NCI-H2029 treated with DMSO at 0.1 percent for 48 hours (cell line): Measurements from ENCODE around the gene SIAE.

Source experiments
- DNase-seq: peaks from one replicate; lab custom pipeline; 2025; lab: John Stamatoyannopoulos, UW

SIAE gene

DNA sequence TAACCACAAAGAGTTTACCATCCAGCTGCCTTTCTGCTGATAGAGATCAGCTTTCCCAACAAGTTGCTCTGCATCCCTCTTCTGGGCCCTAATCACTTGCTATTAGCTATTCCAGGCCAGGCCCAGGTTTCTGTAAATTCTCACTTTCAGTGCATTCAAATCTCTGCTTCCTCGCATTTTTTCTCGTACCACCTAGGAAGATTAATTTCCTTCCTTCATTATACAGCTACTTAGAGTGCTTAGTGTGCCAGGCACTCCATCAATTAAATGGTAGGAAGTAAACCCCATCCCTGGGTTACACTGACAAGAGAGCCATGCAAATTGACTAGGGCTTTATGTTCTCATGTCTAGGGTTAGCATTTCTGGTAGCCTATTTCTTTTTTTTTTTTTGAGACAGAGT lies 9.7 kb downstream of the SIAE start:
- DNase-seq = no peak

DNA sequence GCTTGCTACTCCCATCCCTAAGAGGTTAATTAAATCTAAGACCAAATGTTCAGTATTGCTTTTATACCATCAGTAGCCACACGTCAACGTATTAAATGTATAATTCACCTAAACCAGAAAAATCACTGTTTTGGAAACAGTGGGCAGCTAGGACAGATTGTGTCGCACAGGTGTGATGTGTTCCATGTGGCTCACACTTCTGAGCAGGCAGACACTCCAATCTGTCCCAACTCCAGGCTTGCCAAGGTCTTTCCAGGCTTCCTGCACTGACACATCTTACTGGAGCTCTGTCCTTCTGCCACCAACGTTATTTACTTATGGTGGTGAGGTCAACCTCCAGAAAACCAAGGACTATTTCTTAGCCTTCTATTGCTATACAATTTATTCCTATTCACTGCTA lies 11.4 kb downstream of the SIAE start:
- no peak for DNase-seq

DNA sequence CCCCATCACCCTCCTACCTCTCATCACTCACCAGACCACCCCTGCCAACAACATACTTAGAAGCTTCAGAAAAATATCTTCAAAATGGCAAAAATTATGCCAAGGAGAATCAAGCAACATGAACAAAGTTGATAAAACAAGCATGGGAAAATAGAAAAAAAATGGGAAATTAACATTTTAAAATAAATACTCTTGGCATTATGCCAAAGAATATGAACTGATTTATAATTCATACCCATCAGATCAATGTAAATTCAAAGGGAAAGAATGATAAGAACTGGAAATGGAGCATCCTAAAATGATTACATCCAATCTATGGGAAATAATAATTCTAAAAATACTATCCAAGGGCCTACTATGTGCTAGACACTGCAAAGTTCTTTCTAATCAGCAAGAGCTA lies 12.0 kb downstream of the SIAE start:
- no peak for DNase-seq

DNA sequence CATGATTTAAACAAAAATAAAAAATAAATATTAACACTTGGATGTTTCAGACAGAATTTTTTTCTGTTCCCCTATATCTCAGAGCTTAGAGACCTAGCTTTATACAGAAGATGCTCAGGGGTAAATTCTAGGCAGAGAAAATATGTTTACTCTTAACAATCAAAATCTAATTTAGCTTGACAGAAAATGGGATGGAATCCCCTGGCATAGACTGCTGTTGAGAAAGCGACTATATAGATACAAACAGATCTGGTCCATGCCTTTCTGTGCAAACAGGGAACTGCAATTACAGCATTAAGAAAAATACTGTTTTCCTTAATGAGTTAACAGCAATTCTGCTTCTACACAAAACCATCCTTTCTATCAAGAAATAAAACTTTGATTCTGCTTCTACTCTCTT lies 14.6 kb downstream of the SIAE start:
- DNase-seq = no peak

DNA sequence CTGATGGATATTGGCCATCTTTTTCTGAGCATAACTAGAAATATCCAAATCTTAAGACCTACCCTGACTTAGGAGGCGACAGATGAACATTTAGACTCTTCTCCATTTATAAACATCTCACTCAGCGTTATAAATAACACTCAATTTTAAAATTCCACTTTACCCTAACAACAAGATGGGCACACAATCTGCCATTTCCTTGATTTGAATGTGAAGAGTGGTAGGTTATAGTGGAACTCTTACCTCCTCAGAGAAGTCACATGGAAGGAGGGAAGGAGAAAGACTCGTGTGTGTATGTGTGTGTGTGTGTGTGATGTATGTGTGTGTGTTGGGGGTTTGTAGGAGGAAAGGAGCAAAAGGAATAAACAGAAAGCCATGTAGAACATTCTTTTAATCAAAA lies 15.0 kb downstream of the SIAE start:
- no peak for DNase-seq

DNA sequence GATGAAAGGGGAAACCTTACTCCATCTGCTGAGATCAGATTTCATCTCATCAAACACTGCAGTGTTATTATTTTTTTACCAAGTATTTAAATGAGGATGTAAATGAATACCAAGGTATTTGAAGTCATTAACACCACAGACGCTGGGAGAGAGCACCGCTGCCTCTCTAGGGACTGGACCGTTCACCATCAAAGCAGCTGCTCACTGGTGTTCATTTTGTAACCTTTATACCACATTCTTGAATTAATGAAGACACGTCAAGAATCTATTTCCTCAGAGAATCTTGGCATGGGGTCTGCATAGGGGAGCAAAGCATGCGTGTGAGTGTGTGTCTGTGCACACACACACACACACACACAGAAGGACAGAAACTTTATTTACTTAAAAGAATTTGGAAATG lies 15.6 kb downstream of the SIAE start:
- DNase-seq = no peak

DNA sequence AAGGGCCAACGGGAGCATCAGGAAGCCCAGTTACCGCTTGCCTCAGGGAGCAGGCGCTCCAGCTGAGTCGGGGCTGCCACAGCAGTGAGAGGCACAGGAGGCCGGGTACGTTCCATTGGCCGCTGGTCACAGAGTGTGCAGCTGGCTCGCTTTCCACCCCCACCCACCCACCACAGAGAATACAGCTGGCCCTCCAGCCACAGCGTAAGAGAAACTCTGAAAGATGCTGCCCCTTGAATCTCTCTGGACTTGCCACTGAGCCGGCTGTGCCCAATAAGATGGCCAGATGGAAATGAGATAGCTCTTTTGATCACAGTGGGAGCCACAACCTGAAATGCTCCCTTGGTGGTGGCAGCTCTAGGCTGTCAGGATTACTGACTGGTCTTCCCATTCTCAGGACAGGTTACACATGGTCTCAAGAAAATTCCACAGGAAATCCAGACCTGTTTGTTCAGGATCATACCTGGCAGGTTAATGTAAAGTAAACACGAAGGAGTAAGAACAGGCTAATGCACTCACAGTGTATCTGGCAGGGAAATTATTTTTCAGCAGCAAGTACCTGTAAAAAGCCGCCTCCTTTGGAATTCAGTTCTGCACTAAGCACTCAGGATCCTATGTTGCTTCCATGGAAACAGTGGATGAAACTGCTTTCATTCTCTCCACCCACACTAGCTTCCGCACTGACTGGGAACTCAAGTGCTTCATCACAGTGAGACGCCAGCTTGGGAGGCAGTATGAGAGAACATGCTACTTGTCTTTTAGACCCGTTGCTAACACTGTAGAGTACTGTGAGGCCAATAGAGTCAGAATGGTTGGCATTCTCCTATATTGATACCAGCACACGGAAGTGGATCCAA lies 16.5 kb downstream of the SIAE start:
- no peak for DNase-seq

DNA sequence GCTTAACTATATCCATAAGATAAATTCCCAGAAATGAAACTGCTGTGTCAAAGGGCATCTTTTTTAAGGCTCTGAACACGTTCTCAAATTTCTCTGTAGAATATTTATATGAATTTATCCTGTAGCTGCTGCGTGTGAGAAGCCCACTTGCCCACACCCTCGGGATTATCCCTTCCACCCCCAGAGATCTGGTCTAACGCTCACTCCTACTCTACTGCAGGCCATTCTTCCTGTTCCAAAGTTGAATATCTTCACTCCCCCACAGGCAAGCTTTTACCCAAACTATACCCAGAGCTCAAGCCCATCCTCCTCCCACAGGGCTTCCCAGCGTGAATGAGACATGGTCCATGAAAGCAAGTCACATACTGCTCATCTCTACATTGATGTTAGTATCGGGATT lies 24.9 kb downstream of the SIAE start:
- no peak for DNase-seq

DNA sequence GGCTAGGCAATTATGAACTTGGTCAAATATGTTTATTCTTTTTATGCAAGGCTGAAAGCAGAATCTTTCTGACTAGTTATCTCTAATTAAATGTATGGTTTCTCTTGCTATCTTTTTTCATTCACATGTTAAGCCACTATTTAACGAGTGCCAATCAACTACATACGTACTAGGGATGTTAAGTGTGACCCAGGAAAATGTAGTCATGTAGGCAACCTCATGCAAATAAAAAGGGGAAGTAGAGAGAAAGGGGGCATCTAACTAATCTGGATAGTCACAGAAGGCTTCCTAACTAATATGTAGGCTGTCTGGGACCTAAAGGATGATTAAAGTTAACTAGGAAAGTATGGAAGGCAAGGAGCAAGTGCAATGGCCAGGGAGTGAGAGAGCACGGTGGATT lies 27.4 kb downstream of the SIAE start:
- DNase-seq = no peak

DNA sequence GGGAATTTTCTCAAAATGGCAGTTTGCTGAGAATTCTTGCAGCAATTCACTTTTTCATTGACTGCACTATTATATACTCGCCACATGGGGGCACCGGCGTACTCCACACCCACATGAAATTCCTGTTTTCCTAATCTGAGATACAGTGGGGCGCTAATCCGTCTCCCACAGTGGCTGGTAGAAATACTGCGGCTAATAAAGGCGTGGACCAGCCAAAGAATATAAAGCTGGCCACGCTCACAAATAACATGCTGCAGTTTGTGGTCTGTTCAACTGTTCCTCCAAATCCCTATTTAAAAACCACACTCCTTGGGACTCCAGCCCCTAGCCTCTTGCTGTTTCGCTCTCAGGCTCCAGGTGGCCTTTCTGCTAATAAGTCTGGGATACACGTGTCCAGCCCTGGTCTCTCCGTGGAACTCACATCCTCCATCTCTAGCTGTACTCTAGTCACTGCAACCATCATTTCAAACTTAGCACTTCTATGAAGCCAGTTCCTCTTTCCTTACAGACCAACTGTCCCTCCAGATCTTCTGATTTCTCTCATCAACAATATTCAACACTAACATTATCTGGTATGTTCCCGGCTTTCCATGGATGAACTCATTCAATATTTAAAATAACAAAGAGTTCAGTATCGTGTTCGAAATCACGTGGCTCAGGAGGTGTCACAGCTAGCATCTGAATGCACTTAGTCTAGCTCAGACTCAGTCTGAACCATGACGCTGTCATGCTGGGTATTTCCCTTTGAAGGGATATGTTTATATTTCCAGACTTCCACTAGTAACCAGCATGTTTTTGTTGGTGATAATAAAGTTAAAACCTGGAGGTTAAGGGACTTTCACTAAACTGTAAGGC lies 28.9 kb downstream of the SIAE start:
- peak; percentile 20 for DNase-seq

DNA sequence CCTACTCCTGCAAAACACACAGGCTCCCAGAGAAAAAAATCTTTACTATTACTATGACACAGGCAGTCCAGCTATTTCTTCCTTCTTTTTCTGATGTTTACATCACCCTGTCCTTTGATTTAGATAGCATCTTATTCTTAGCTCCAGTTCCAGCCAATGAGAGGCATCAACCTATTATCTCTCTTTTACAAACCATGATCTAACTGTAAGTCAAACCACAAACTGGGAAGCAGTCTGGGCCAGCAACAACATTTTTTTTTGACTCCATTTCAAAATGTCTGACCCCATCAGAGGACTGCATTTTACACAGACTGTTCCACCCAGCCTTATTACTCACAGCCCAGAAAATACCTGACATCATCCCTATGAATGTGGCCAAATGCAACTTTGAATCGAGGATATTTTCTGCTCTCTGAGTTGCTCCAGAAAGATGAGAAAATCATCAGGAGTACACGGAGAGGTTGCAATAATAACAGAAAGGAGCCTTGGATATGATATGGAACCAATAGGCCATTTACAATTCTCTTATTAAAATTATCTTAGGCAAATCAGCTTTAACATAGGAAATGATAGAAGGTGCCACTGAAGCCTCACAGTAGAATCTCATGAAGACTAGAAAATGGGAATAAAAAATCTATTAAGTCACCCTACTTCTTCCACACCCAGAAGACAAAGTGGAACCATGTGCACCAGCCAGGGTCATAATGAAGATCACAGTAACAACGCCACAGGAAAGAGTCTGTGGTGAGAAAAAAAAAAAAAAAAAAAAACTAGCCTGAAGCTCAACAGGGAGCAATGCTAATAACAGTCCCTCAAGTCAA lies 29.7 kb downstream of the SIAE start:
- no peak for DNase-seq

DNA sequence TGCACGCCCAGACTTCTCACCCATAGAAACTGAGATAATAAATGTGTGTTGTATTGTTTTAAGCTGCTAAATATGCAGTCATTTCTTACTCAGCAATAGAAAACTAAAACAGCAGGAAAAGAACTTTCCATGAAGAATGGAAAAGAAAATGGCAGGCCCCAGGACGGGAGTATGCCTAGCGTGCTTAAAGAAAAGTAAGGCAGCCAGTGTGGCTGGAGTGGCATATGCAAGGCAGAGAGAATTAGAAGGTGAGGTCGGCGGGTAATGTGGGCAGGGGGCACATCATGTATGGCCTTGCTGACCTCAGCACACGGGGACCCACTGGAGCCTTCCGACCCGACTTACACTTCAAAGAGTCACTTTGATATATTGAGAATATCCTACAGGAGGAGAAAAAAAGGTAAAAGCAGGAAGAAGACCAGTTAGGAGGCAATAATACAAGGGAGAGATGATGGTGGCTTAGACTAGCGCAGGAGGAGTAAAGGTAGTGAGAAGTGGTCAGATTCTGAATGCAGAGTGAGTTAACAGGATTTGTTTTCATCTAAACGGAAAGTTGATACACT lies 30.4 kb downstream of the SIAE start:
- no peak for DNase-seq

DNA sequence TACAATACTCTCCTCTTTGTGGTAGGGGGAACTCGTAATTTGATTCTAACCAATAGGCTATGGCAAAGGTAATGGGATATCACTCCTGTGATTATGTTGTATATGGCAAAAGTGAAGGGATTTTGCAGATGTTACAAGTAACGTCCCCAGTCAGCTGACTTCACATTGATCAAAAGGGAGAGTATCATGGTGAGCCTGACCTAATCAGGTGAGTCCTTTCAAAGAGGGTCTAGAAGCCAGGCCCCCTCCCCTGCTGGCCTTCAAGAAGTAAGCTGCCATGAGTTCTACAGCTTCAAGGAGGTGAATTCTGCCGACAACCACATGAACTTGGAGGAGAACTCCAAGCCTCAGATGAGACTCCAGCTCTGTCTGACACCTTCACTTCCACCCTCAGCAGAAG lies 30.9 kb downstream of the SIAE start:
- DNase-seq = no peak

DNA sequence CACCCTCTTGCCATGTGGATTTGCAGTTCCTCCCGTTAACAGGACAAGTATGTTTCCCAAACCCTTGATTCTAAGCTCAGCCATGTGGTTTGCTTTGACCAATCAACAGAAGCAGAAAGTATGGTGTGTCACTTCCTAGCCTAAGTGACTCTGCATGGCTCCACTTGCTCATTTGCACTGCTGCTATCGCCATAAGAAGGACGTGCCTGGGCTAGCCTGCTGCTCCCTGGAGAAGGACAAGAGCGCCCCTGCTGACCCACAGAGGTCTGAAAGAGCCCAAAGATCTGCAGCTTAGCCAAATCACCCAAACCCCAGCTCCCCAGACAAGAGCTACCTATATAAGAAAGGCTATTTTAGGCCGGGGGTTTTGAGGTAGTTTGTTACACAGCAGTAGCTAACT lies 32.9 kb downstream of the SIAE start:
- DNase-seq = no peak

DNA sequence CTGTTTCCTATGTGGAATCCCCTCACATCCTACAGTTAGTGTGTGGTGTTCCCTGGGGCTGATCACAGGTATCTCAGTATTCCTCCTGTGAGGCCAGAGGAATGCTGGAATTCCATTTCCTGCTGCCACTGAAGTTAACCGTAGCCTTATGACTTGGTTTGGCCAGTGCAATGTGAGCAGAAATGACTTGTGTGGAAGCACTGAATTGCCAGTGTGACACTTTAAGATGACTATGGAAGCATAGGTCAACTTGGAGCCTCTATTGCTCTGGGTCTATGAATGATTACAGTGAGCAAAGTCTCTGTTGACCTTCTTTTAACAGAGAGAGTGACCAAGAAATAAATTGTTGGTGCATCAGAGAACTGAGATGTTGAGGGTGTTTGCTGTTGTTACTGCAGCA lies 34.4 kb downstream of the SIAE start:
- no peak for DNase-seq

DNA sequence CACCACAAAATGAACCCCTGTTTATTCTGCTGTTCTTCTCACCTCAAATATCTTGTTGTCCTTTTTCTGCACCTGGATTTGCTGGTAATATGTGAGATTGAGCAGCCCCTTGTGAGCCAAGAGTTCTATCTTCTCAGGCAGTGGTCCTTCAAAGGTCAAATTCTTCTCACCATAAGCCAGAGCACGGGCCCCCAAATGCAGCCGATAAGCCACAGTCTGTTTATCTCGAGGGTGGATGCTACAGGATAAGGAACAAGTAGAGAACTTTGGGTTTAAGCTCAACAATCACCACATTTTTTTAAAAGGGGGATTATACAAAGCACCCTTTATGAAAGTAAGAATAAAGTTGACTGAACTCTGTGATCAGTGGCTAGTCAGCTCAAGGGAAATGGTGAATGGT lies 35.0 kb downstream of the SIAE start:
- DNase-seq = no peak

DNA sequence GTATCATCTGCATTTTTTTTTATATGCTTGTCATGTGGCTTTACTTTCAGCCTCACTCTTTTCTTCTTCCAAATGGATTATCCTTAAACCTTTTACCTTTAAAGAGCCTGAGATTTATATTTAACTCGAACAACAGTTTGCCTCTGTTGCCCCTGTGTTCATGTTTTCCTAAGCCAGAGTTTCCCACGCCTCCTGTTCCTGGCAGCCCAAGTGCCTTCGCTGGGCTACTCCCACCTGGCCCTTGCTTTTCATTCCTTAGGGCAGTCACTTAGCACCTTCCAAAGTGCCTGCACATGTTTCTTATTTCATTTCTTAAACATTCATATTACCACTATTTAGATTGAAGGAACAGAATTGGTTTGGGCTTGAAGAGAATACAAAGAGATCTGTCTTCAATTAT lies 37.6 kb downstream of the SIAE start:
- no peak for DNase-seq

DNA sequence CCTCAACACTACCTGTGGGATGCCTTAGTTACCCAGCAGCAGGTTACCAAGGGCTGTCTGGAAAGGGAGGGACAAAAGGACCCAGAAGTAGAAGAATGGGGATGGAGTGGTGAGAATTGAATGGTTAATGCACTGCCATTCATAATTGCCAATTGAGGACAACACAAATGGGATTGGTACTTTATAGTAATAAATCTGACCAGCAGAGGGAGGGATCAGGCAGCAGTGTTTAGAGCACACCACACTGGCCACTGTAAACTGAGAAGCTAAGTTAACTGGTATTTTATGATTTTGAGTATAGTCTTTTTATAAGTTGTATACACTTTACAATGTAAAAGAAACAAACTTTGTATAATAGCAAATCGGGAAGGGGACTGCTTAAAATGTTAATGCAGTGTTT lies 40.2 kb downstream of the SIAE start:
- DNase-seq = no peak

DNA sequence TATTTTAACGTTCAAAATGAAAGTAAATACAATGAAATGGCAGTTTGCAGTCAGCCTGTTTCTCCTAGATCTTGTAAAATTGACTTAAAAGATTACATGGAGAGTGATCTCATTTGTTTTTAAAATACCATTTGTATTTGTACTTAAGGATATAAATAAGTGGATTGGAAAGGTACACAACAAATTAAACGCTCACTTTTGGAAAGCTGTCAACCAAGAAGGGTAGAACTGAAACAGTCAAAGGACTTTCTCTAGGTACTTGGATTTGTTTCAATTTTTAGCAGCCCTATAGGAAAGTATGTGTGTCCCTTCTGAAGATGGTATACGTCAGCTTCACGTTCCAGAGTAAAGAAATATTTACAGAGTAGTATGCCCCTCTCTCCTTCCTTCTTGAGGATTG lies 43.6 kb downstream of the SIAE start:
- no peak for DNase-seq

DNA sequence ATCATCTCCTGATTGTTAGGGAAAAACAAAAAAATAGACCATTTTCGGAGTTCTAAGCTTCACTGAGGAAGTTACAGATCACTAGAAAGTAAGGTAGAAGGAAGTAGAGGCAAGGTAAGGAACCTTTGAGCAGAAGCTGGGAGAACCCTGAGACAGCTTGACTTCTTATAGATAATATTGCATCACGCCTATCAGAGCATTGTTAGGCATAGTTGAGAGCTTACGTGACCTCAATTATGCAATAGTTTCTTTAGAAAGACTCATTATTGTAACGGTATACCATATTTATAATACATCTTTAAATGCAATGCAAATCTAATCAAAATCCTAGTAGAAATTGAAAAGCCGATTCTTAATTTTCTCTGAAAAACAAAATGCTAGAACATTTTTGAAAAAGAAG lies 46.0 kb downstream of the SIAE start:
- no peak for DNase-seq

DNA sequence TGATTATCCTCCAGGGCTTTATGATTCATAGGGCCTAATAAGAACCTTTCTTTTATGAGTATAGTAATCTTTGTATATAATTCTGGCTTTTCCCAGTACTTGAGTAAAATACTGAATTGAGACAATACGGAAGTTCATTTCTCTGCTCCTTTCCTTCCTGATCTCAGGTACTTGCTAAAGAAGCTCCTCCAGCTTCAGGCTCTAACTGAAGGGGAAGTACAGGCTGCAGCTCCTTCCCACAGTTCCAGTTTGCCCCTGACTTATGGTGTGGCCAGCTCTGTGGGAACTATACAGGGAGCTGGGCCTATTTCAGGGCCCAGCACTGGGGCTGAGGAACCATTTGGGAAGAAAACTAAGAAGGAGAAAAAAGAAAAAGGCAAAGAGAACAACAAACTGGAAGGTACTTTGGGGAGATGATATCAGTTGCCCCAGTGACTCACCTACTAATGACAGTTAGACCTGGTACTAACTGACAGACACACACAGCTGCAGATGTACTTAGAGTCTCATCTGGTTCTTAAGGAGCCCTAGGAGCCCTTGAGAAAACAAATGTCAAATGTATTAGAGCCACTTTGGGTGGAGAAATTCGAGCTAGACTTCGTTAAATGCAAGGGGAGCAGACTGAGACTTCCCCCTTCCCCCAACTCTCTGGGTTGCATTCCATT lies 47.9 kb downstream of the SIAE start:
- no peak for DNase-seq
